Nephron progenitor cell (in vitro differentiated cells): Measurements from ENCODE around the gene RAD1.
"Not testable (repeated sequence)": the region's sequence is repeated elsewhere in the genome, so short reads cannot be mapped to it uniquely, and the experiment has no call there.

Experiments used
- DNase-seq: peaks from one replicate; pipeline ENCODE4 v3.0.0; 2021
- H3K27ac Mint-ChIP-seq: 2 replicates; pipeline ENCODE4 v1.8.0; 2021; ENCODE audit warnings: mild to moderate bottlenecking, moderate library complexity, mixed read lengths
- H3K27me3 Mint-ChIP-seq: 2 replicates; pipeline ENCODE4 v1.8.0; 2021; ENCODE audit warnings: mild to moderate bottlenecking, low read depth, mixed read lengths; ENCODE audit not compliant: poor library complexity
- H3K36me3 Mint-ChIP-seq: 2 replicates; pipeline ENCODE4 v1.8.0; 2021; ENCODE audit warnings: low read depth, mixed read lengths
- H3K4me1 Mint-ChIP-seq: 2 replicates; pipeline ENCODE4 v1.8.0; 2021; ENCODE audit warnings: mixed read lengths
- H3K4me3 Mint-ChIP-seq: 2 replicates; pipeline ENCODE4 v1.8.0; 2021; ENCODE audit warnings: mild to moderate bottlenecking, moderate library complexity, mixed read lengths
- H3K9me3 Mint-ChIP-seq: 2 replicates; pipeline ENCODE4 v1.8.0; 2021; ENCODE audit warnings: mild to moderate bottlenecking, moderate library complexity, mixed read lengths
- CTCF ChIP-seq: fragments of 200-600 bp; sonication (generic); IDR thresholded peaks from 2 replicates; pipeline ENCODE4 v1.5.0; 2021; ENCODE audit warnings: antibody characterized with exemption

Gene RAD1

DNA sequence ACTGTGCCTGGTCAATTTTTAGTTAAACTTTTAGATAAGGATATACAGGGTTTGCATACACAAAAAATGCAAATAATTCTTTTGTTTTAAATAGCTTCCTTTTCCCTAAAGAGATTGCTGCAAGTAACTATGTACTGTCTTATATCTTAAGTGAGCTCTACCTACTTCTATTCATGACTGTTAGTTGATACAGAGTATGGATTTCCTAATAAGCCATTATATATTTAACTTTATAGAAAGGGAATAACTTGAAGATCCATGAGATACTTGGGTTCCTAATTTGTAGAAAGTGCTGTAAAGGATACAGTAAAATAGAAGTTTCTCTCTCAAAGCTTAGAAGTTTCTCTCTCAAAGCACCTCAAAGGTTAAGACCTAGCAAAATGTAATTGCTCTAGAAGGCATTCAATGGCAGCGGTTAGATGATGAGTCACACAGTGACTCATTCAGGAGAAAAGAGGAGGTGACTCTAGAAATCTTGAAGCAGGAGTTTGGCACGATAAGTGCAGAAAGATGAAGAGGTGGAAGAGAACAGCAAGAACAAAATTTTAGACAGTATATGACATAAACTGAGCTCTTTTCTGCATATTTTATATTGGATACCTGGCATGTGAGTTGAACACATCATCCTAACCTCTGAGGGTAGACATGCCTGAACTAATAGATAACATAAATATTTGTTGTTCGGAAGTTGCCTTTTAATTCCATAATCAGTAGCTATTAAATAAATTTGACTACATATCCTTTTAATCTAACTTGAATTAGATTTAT, 8.6 kb upstream of the RAD1 start:
- TF ChIP-seq CTCF, result no peak
- H3K27ac Mint-ChIP-seq, result peak overlapping the region; percentile 85
- no peak overlapping the region for H3K4me3 Mint-ChIP-seq
- H3K27me3 Mint-ChIP-seq, result no peaks in the 10 kb centered on the region
- H3K36me3 Mint-ChIP-seq, result peaks cover 66% of the 10 kb centered on the region
- no peak for DNase-seq
- H3K4me1 Mint-ChIP-seq, result peaks cover 2% of the 10 kb centered on the region
- peaks cover under 1% of the 10 kb centered on the region for H3K9me3 Mint-ChIP-seq

DNA sequence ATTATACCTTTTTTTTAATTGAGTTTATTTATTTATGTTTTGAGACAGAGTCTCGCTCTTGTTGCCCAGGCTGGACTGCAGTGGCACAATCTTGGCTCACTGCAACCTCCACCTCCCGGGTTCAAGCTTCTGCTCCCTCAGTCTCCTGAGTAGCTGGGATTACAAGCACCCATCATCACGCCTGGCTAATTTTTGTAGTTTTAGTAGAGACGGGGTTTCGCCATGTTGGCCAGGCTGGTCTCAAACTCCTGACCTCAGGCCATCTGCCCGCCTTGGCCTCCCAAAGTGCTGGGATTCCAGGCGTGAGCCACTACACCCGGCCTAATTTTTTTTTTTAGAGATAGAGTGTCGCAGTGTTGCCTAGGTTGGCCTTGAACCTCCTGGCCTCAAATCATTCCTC, 8.0 kb upstream of the RAD1 start:
- H3K27me3 Mint-ChIP-seq, DNase-seq, H3K27ac Mint-ChIP-seq, H3K9me3 Mint-ChIP-seq, H3K4me1 Mint-ChIP-seq, H3K4me3 Mint-ChIP-seq: not testable (repeated sequence)
- peaks cover 63% of the 10 kb centered on the region for H3K36me3 Mint-ChIP-seq

DNA sequence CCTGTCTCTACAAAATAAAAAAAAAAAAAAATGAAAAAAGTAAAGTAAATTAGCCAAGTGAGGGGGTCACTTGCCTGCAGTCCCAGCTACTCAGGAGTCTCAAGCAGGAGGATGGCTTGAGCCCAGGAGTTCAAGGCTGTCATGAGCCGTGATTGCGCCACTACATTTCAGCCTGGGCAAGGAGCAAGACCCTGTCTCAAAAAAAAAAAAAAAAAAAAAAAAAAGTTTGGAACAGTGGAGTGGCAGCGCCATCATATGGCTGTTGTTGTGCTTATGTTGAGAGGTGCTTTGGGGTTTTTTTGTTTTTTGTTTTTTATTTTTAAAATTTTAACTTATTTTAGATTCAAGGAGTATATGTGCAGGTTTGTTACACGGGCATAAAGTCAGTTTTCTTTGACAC, 3.8 kb upstream of the RAD1 start:
- Mint-ChIP-seq H3K4me3 (no peak overlapping the region), H3K9me3 (no peaks in the 10 kb centered on the region), H3K4me1 (peaks cover 26% of the 10 kb centered on the region), H3K36me3 (peaks cover 40% of the 10 kb centered on the region), H3K27ac (no peak overlapping the region), H3K27me3 (no peaks in the 10 kb centered on the region)
- no peak for DNase-seq
- no peak for TF ChIP-seq CTCF

DNA sequence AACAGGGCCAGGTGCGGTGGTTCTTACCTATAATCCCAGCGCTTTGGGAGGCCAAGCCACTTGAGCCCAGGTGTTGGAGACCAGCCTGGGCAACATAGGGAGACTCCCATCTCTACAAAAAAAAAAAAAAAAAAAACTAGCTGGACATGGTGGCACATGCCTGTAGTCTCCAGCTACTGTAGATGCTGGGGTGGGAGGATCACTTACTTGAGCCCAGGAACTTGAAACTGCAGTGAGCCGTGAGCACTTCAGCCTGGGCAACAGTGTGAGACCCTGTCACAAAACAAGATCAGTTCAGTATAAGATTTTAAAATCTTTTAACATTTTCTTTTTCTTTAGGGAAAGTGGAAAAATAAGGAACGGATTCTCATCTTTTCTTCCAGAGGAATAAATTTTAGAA, 2.7 kb upstream of the RAD1 start:
- H3K27ac Mint-ChIP-seq, result peak overlapping the region; percentile 51
- no peaks in the 10 kb centered on the region for H3K27me3 Mint-ChIP-seq
- no peak for TF ChIP-seq CTCF
- peaks cover 32% of the 10 kb centered on the region for H3K36me3 Mint-ChIP-seq
- H3K9me3 Mint-ChIP-seq, result no peaks in the 10 kb centered on the region
- DNase-seq, result no peak
- peaks cover 33% of the 10 kb centered on the region for H3K4me1 Mint-ChIP-seq
- H3K4me3 Mint-ChIP-seq, result no peak overlapping the region

GRCh38 chr5:34916518-34916917, 1.2 kb upstream of the RAD1 start:
- peaks cover 33% of the 10 kb centered on the region for H3K4me1 Mint-ChIP-seq
- peak overlapping the region; percentile 50 for H3K27ac Mint-ChIP-seq
- peaks cover 34% of the 10 kb centered on the region for H3K36me3 Mint-ChIP-seq
- no peaks in the 10 kb centered on the region for H3K9me3 Mint-ChIP-seq
- no peaks in the 10 kb centered on the region for H3K27me3 Mint-ChIP-seq
- H3K4me3 Mint-ChIP-seq, result no peak overlapping the region
- no peak for TF ChIP-seq CTCF
- DNase-seq, result no peak

DNA sequence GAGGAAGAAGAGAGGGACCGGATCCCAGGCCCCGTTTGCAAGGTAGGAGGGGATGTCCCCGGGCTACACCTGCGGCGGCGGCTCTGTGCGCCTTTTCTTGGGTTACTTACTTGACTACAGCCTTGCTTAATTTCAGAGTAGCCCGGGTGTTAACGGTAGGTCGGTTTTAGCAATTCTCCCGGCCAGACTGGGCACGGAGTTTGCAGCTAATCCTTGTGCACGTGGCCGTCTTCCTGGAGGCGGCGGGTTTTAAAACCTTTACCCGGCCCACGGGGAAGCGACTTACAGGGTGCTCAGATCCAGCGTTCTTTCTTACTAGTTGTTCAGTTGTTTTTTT, 520 bp upstream of the RAD1 start:
- H3K27me3 Mint-ChIP-seq, result no peaks in the 10 kb centered on the region
- H3K9me3 Mint-ChIP-seq, result no peaks in the 10 kb centered on the region
- no peak for DNase-seq
- peaks cover 33% of the 10 kb centered on the region for H3K4me1 Mint-ChIP-seq
- no peak overlapping the region for H3K4me3 Mint-ChIP-seq
- peaks cover 36% of the 10 kb centered on the region for H3K36me3 Mint-ChIP-seq
- no peak overlapping the region for H3K27ac Mint-ChIP-seq
- TF ChIP-seq CTCF, result no peak
